ENCODE results near the gene COX7B. TPM values are rescaled to one million over a fixed set of nuclear protein-coding genes. Genes with fewer than 3 reads are reported as not detected.
"Not testable (repeated sequence)": the region's sequence is repeated elsewhere in the genome, so short reads cannot be mapped to it uniquely, and the experiment has no call there.

The COX7B gene
- polyA plus RNA-seq (2013, experiment 1 of 4): 214 TPM
- 196 TPM for polyA plus RNA-seq (2013, experiment 2 of 4)
- polyA plus RNA-seq (2013, experiment 3 of 4): 276 TPM
- 288 TPM for polyA plus RNA-seq (2013, experiment 4 of 4)

- Histone ChIP-seq H3K27ac (ENCODE audit: insufficient read depth, low read depth, low read length, poor library complexity, severe bottlenecking) (peak within 1 kb of the TSS; percentile 81), H3K9me3 (ENCODE audit: control insufficient read depth, low read length) (no peaks in the 10 kb centered on the region), H3K4me1 (ENCODE audit: control insufficient read depth, insufficient read depth, low read length) (no peaks in the 10 kb centered on the region), H3K27me3 (ENCODE audit: control insufficient read depth, insufficient read depth, low read length, poor library complexity, severe bottlenecking) (no peaks in the 10 kb centered on the region), H3K36me3 (ENCODE audit: control insufficient read depth, insufficient read depth, low read length) (no peaks in the 10 kb centered on the region), H3K4me3 (ENCODE audit: insufficient read depth, low read depth, low read length) (peak within 1 kb of the TSS; percentile 75)
- 1% methylated on average over 25 to 28 of the region's 28 CpGs for WGBS, 2 experiments
Measured at GRCh38 chrX:77899081-77899828, at the start of gene COX7B. Gene COX7B (plus strand): TSS chrX:77899468. CDS start chrX:77899554, 86 bp downstream.

- H3K27ac ChIP-seq (ENCODE audit: insufficient read depth, low read depth, low read length, poor library complexity, severe bottlenecking): no peak overlapping the region
Measured at GRCh38 chrX:77875372-77875771, 23.9 kb upstream of the COX7B start.

GRCh38 chrX:77881418-77881817 lies 17.9 kb upstream of the COX7B start:
- not testable (repeated sequence) for H3K27ac ChIP-seq (ENCODE audit: insufficient read depth, low read depth, low read length, poor library complexity, severe bottlenecking); H3K4me3 ChIP-seq (ENCODE audit: insufficient read depth, low read depth, low read length); H3K9me3 ChIP-seq (ENCODE audit: control insufficient read depth, low read length); H3K36me3 ChIP-seq (ENCODE audit: control insufficient read depth, insufficient read depth, low read length); H3K4me1 ChIP-seq (ENCODE audit: control insufficient read depth, insufficient read depth, low read length); H3K27me3 ChIP-seq (ENCODE audit: control insufficient read depth, insufficient read depth, low read length, poor library complexity, severe bottlenecking)
- WGBS, 2 experiments: 100% methylated on average over 1 of the region's 4 CpGs; no CpG with 5 or more reads in 1 of the 2 experiments

More at GRCh38 chrX:77875372-77875771, 23.9 kb upstream of the COX7B start:
- H3K4me3 ChIP-seq (ENCODE audit: insufficient read depth, low read depth, low read length): no peak overlapping the region
- no peaks in the 10 kb centered on the region for H3K9me3 ChIP-seq (ENCODE audit: control insufficient read depth, low read length)
- WGBS, 2 experiments: 96 to 97% methylated on average over 8 of the region's 8 CpGs
- no peaks in the 10 kb centered on the region for H3K4me1 ChIP-seq (ENCODE audit: control insufficient read depth, insufficient read depth, low read length)
- H3K27me3 ChIP-seq (ENCODE audit: control insufficient read depth, insufficient read depth, low read length, poor library complexity, severe bottlenecking): no peaks in the 10 kb centered on the region
- H3K36me3 ChIP-seq (ENCODE audit: control insufficient read depth, insufficient read depth, low read length): peaks cover 4% of the 10 kb centered on the region

- H3K9me3 ChIP-seq (ENCODE audit: control insufficient read depth, low read length): no peaks in the 10 kb centered on the region
- 90 to 93% methylated on average over 2 of the region's 2 CpGs for WGBS, 2 experiments
- H3K27me3 ChIP-seq (ENCODE audit: control insufficient read depth, insufficient read depth, low read length, poor library complexity, severe bottlenecking): no peaks in the 10 kb centered on the region
- H3K4me1 ChIP-seq (ENCODE audit: control insufficient read depth, insufficient read depth, low read length): no peaks in the 10 kb centered on the region
- H3K4me3 ChIP-seq (ENCODE audit: insufficient read depth, low read depth, low read length): no peak overlapping the region
- H3K27ac ChIP-seq (ENCODE audit: insufficient read depth, low read depth, low read length, poor library complexity, severe bottlenecking): no peak overlapping the region
- H3K36me3 ChIP-seq (ENCODE audit: control insufficient read depth, insufficient read depth, low read length): no peaks in the 10 kb centered on the region
Measured at GRCh38 chrX:77892887-77893286, 6.4 kb upstream of the COX7B start.

GRCh38 chrX:77893713-77894112 lies 5.6 kb upstream of the COX7B start:
- H3K4me3 ChIP-seq (ENCODE audit: insufficient read depth, low read depth, low read length): no peak overlapping the region
- no peak overlapping the region for H3K27ac ChIP-seq (ENCODE audit: insufficient read depth, low read depth, low read length, poor library complexity, severe bottlenecking)

GRCh38 chrX:77894921-77895886 lies 4.1 kb upstream of the COX7B start, which contains the start of gene MAGT1:
Gene MAGT1 (minus strand): TSS chrX:77895435. CDS start chrX:77895410, 25 bp downstream.
- H3K4me1 ChIP-seq (ENCODE audit: control insufficient read depth, insufficient read depth, low read length): no peaks in the 10 kb centered on the region
- WGBS, 2 experiments: 0 to 1% methylated on average over 45 to 49 of the region's 49 CpGs
- no peaks in the 10 kb centered on the region for H3K27me3 ChIP-seq (ENCODE audit: control insufficient read depth, insufficient read depth, low read length, poor library complexity, severe bottlenecking)

More at GRCh38 chrX:77893713-77894112, 5.6 kb upstream of the COX7B start:
- H3K36me3 ChIP-seq (ENCODE audit: control insufficient read depth, insufficient read depth, low read length): no peaks in the 10 kb centered on the region
- H3K27me3 ChIP-seq (ENCODE audit: control insufficient read depth, insufficient read depth, low read length, poor library complexity, severe bottlenecking): no peaks in the 10 kb centered on the region
- no peaks in the 10 kb centered on the region for H3K9me3 ChIP-seq (ENCODE audit: control insufficient read depth, low read length)
- H3K4me1 ChIP-seq (ENCODE audit: control insufficient read depth, insufficient read depth, low read length): no peaks in the 10 kb centered on the region
- 86 to 88% methylated on average over 10 of the region's 10 CpGs for WGBS, 2 experiments

GRCh38 chrX:77900688-77901087 lies 1.4 kb downstream of the COX7B start:
- no peak overlapping the region for H3K27ac ChIP-seq (ENCODE audit: insufficient read depth, low read depth, low read length, poor library complexity, severe bottlenecking)
- WGBS, 2 experiments: 43% methylated on average over 1 of the region's 1 CpG; no CpG with 5 or more reads in 1 of the 2 experiments
- H3K36me3 ChIP-seq (ENCODE audit: control insufficient read depth, insufficient read depth, low read length): no peaks in the 10 kb centered on the region
- no peaks in the 10 kb centered on the region for H3K4me1 ChIP-seq (ENCODE audit: control insufficient read depth, insufficient read depth, low read length)
- H3K4me3 ChIP-seq (ENCODE audit: insufficient read depth, low read depth, low read length): peak overlapping the region; percentile 75
- H3K9me3 ChIP-seq (ENCODE audit: control insufficient read depth, low read length): no peaks in the 10 kb centered on the region
- H3K27me3 ChIP-seq (ENCODE audit: control insufficient read depth, insufficient read depth, low read length, poor library complexity, severe bottlenecking): no peaks in the 10 kb centered on the region

More at GRCh38 chrX:77894921-77895886, 4.1 kb upstream of the COX7B start, which contains the start of gene MAGT1:
- Histone ChIP-seq H3K27ac (ENCODE audit: insufficient read depth, low read depth, low read length, poor library complexity, severe bottlenecking) (peak within 1 kb of the TSS; percentile 91), H3K36me3 (ENCODE audit: control insufficient read depth, insufficient read depth, low read length) (no peaks in the 10 kb centered on the region), H3K4me3 (ENCODE audit: insufficient read depth, low read depth, low read length) (peak within 1 kb of the TSS; percentile 66), H3K9me3 (ENCODE audit: control insufficient read depth, low read length) (no peaks in the 10 kb centered on the region)

GRCh38 chrX:77901506-77901905 lies 2.2 kb downstream of the COX7B start:
- WGBS, 2 experiments: 88 to 95% methylated on average over 4 to 5 of the region's 5 CpGs
- Histone ChIP-seq H3K4me3 (ENCODE audit: insufficient read depth, low read depth, low read length) (no peak overlapping the region), H3K27ac (ENCODE audit: insufficient read depth, low read depth, low read length, poor library complexity, severe bottlenecking) (no peak overlapping the region), H3K36me3 (ENCODE audit: control insufficient read depth, insufficient read depth, low read length) (no peaks in the 10 kb centered on the region), H3K27me3 (ENCODE audit: control insufficient read depth, insufficient read depth, low read length, poor library complexity, severe bottlenecking) (no peaks in the 10 kb centered on the region), H3K9me3 (ENCODE audit: control insufficient read depth, low read length) (no peaks in the 10 kb centered on the region), H3K4me1 (ENCODE audit: control insufficient read depth, insufficient read depth, low read length) (no peaks in the 10 kb centered on the region)

- H3K9me3 ChIP-seq (ENCODE audit: control insufficient read depth, low read length): no peaks in the 10 kb centered on the region
- H3K27ac ChIP-seq (ENCODE audit: insufficient read depth, low read depth, low read length, poor library complexity, severe bottlenecking): peak within 1 kb of the TSS; percentile 16
- WGBS, 2 experiments: 9% methylated on average over 35 to 36 of the region's 36 CpGs
- H3K36me3 ChIP-seq (ENCODE audit: control insufficient read depth, insufficient read depth, low read length): no peaks in the 10 kb centered on the region
- H3K27me3 ChIP-seq (ENCODE audit: control insufficient read depth, insufficient read depth, low read length, poor library complexity, severe bottlenecking): no peaks in the 10 kb centered on the region
- H3K4me3 ChIP-seq (ENCODE audit: insufficient read depth, low read depth, low read length): peak within 1 kb of the TSS; percentile 55
- no peaks in the 10 kb centered on the region for H3K4me1 ChIP-seq (ENCODE audit: control insufficient read depth, insufficient read depth, low read length)
Measured at GRCh38 chrX:77910108-77910840, 11.0 kb downstream of the COX7B start, which contains the start of gene ATP7A. Gene ATP7A (plus strand): TSS chrX:77910693. CDS start chrX:77971642, 60,949 bp downstream.
